HG02588 (cell line): ENCODE data around the gene ACP2.
"Not testable (repeated sequence)": the region's sequence is repeated elsewhere in the genome, so short reads cannot be mapped to it uniquely, and the experiment has no call there.

Experiments
- ATAC-seq: cut with Tn5 transposase; IDR thresholded peaks from one replicate; pipeline ENCODE4 v1.9.1; 2021; ENCODE audit warnings: mild to moderate bottlenecking, moderate library complexity; ENCODE audit not compliant: unreplicated experiment

The ACP2 gene

GRCh38 chr11:47208008-47208552 lies 40.5 kb downstream of the ACP2 start:
- not testable (repeated sequence) for ATAC-seq

- ATAC-seq = no peak
These were observed 41.2 kb downstream of the ACP2 start for GRCh38 chr11:47207459-47207858.

- ATAC-seq = not testable (repeated sequence)
These were observed 42.0 kb downstream of the ACP2 start for GRCh38 chr11:47206577-47206976.

- no peak for ATAC-seq
These were observed 44.0 kb downstream of the ACP2 start for GRCh38 chr11:47204637-47204989.

GRCh38 chr11:47202576-47202975 lies 46.0 kb downstream of the ACP2 start:
- ATAC-seq = no peak

GRCh38 chr11:47201015-47201414 lies 47.6 kb downstream of the ACP2 start:
- no peak for ATAC-seq

- not testable (repeated sequence) for ATAC-seq
These were observed 50.5 kb downstream of the ACP2 start for GRCh38 chr11:47198161-47198560.

GRCh38 chr11:47192111-47192510 lies 56.5 kb downstream of the ACP2 start:
- no peak for ATAC-seq

GRCh38 chr11:47191137-47191536 lies 57.5 kb downstream of the ACP2 start:
- ATAC-seq = not testable (repeated sequence)
